HL-60 (cell line): ENCODE results near the gene FKBP15.

ENCODE experiments used
- POLR2AphosphoS5 ChIP-seq: IDR thresholded peaks from 2 replicates; pipeline ENCODE4 v1.6.1; 2012; ENCODE audit warnings: low read depth
- TF ChIP-seq, protein P1 (sequence below): IDR thresholded peaks from one replicate; pipeline ENCODE4 v1.5.1; 2011; ENCODE audit warnings: low read length, control low read depth, inconsistent platforms; ENCODE audit not compliant: insufficient read depth

GRCh38 chr9:113137196-113138168, 83.6 kb downstream of the FKBP15 start:
- TF ChIP-seq, protein P1, sequence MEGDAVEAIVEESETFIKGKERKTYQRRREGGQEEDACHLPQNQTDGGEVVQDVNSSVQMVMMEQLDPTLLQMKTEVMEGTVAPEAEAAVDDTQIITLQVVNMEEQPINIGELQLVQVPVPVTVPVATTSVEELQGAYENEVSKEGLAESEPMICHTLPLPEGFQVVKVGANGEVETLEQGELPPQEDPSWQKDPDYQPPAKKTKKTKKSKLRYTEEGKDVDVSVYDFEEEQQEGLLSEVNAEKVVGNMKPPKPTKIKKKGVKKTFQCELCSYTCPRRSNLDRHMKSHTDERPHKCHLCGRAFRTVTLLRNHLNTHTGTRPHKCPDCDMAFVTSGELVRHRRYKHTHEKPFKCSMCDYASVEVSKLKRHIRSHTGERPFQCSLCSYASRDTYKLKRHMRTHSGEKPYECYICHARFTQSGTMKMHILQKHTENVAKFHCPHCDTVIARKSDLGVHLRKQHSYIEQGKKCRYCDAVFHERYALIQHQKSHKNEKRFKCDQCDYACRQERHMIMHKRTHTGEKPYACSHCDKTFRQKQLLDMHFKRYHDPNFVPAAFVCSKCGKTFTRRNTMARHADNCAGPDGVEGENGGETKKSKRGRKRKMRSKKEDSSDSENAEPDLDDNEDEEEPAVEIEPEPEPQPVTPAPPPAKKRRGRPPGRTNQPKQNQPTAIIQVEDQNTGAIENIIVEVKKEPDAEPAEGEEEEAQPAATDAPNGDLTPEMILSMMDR, result no peak
- no peak for TF ChIP-seq POLR2AphosphoS5
